Activated CD8-positive, alpha-beta memory T cell treated with anti-CD3 and anti-CD28 coated beads, Interleukin-2, amount 10 ng/mL, durations not matched to agents 7 days and 5 days (primary cell): Measurements from ENCODE around the gene TANC1. TPM values are rescaled to one million over a fixed set of nuclear protein-coding genes. Genes with fewer than 3 reads are reported as not detected.
A peak's percentile ranks its signal among the peaks of the same experiment; 100 is the strongest.

Experiments used
- ATAC-seq: fragments of 150-1000 bp; cut with Tn5 transposase; one replicate; pipeline ENCODE4 v1.10.0; 2021; ENCODE audit warnings: moderate library complexity
- CTCF ChIA-PET: fragments of 350-600 bp; sonication (Branson Sonifier 250); formaldehyde crosslinking; loops from one replicate; lab custom pipeline; 2021; ENCODE audit warnings: antibody characterized with exemption; lab: Charles Lee
- DNase-seq: peaks from one replicate; pipeline ENCODE4 v3.0.0-alpha.2; 2020
- H3K27ac Mint-ChIP-seq: one replicate; pipeline ENCODE4 v1.8.0; 2021; ENCODE audit warnings: mild to moderate bottlenecking, mixed read lengths
- H3K27me3 Mint-ChIP-seq: one replicate; pipeline ENCODE4 v1.8.0; 2021; ENCODE audit warnings: mixed read lengths
- H3K36me3 Mint-ChIP-seq: one replicate; pipeline ENCODE4 v1.8.0; 2021; ENCODE audit warnings: mild to moderate bottlenecking, mixed read lengths
- H3K4me1 Mint-ChIP-seq: one replicate; pipeline ENCODE4 v1.8.0; 2021; ENCODE audit warnings: mixed read lengths
- H3K4me3 Mint-ChIP-seq: one replicate; pipeline ENCODE4 v1.8.0; 2021; ENCODE audit warnings: mild to moderate bottlenecking, moderate library complexity, mixed read lengths
- H3K9me3 Mint-ChIP-seq: one replicate; pipeline ENCODE4 v1.8.0; 2022; ENCODE audit warnings: low read depth, mixed read lengths
- total RNA-seq, 2 experiments: library from RNA; stranded (reverse); gene quantifications; one replicate each; pipeline ENCODE4 v1.2.3, GENCODE V29; 2021

The TANC1 gene
- total RNA-seq, 2 experiments from 2014 or later = 0.16 to 0.20 TPM

DNA sequence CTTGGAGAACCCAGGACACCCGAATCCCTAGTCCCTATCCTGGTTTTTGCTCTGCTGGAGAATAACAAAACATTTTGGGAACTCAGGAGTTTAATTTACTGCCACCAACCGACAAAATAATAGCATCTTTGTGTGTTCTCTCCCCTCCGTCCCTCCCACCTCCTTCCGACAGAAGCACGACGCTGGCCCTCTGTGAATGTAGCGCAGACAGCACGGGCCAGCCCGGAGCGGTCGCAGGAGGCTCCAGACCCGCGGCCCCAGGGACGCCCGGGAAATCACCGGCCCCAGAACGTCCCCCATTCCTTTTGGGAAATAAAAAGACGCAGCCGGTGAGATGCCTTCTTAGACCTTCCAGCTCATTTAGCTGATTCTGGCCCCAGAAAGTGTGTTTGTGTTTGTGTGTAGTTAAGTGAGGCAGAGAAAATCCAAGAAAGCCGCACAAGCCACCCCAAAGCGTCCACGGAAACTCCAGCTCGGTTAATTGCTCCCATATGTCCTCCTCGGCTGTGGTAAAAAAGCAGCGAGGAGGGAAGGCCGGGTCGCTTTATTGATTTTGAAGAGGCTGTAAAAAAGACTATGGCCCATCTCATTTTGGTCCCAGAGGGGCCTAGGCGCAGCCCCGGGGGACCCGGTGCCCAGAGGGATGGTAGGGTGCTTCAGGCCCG lies 577 bp upstream of the TANC1 start:
- Mint-ChIP-seq H3K9me3 (no peaks in the 10 kb centered on the region), H3K36me3 (no peaks in the 10 kb centered on the region), H3K4me3 (no peak overlapping the region), H3K4me1 (peaks cover 16% of the 10 kb centered on the region), H3K27ac (no peak overlapping the region), H3K27me3 (peaks cover 74% of the 10 kb centered on the region)
- ATAC-seq (no peak), DNase-seq (no peak)
- CTCF ChIA-PET = interaction anchor here (1.1 kb wide), 1 partner anchor 10 kb away, joined by 3 read pairs; no protein-coding TSS in a partner anchor

DNA sequence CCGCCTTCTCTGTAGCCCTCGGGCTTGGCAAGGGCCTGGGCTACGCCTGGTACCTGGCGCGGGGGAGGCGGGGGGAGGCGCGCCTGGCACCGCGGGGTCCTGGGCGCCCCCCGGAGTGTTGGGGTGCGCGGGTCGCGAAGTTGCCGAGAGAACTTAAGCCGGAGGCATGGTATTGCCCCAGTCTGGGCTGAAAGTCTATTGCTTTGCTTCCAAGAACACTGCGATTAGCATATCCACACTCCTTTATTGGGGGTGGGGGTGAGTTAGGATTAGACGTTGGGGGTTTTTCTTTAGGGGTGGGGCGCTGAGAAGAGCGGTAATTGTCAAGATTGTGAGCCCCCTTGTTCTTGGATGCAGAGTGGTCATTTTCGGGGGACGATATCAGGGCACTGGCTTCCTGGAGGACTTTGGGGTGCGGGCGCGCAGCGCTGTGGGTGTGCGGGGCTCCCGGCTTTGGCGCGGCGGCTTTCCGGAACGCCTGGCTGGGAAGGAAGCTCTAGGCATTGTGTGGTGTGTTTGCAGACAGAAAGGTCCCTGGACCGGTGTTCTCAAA lies 798 bp downstream of the TANC1 start:
- DNase-seq (no peak), ATAC-seq (peak; percentile 13)
- CTCF ChIA-PET = no interaction called here
- no peak overlapping the region for H3K27ac Mint-ChIP-seq
- peak overlapping the region; percentile 57 for H3K4me3 Mint-ChIP-seq
- peaks cover 78% of the 10 kb centered on the region for H3K27me3 Mint-ChIP-seq
- no peaks in the 10 kb centered on the region for H3K9me3 Mint-ChIP-seq
- H3K4me1 Mint-ChIP-seq = peaks cover 16% of the 10 kb centered on the region
- H3K36me3 Mint-ChIP-seq = no peaks in the 10 kb centered on the region

DNA sequence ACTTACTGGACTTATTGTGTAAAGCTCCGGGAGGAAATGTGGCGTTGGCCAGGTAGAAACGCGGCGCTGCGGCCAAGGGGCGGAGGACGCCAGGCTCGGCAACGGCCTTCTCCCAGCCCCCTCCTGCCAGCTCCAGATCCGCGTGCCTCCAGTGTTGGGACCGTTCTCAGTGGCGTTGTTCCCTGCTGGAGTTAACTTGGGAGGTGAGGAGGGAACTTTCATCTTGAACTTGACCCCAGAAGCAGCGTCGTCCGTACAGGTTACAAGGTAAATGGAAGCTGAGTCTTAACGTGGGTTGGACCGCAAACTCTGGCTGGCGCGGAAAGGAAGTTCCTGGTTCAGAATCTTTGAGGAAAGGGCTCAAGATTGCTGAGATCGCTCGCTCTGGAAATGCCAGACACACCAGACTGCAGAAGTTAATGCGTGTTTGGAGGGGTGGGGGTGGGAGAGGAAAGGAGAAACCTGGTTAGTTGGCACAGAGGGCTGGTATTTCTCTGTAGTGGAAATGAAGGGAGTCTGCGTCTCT lies 1.3 kb downstream of the TANC1 start:
- Mint-ChIP-seq H3K4me3 (peak overlapping the region; percentile 57), H3K27me3 (peaks cover 74% of the 10 kb centered on the region), H3K36me3 (no peaks in the 10 kb centered on the region), H3K4me1 (peaks cover 16% of the 10 kb centered on the region), H3K27ac (no peak overlapping the region), H3K9me3 (no peaks in the 10 kb centered on the region)
- no peak for DNase-seq
- CTCF ChIA-PET = no interaction called here
- ATAC-seq = no peak

DNA sequence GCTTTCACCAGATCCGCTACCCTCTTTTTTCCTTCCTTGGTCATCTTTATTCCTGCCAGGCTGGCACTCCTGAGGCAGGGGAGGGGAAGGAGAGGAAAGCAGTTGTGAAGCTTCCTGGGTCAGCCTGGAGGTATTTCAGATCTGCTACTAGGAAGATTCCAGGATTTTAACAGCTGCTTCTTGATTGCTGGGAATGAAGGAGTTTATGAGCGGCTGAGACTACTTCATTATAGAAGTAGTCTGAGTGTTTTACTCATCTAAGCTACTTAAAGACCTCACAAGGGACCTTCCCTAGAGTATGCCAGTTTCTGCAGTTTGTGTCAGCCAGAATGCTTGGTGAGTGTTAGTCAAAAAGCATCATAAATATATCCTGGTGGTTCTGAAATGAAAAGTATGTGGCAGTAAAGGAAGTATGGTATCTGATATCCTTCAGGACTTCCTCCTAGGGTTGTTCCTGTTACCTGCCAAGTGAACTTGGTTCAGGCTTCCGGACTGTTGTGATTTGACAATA lies 1.9 kb downstream of the TANC1 start:
- Mint-ChIP-seq H3K9me3 (no peaks in the 10 kb centered on the region), H3K4me1 (peaks cover 16% of the 10 kb centered on the region), H3K36me3 (no peaks in the 10 kb centered on the region), H3K27ac (no peak overlapping the region), H3K27me3 (peaks cover 72% of the 10 kb centered on the region), H3K4me3 (peak overlapping the region; percentile 57)
- ATAC-seq (no peak), DNase-seq (no peak)
- CTCF ChIA-PET = no interaction called here

DNA sequence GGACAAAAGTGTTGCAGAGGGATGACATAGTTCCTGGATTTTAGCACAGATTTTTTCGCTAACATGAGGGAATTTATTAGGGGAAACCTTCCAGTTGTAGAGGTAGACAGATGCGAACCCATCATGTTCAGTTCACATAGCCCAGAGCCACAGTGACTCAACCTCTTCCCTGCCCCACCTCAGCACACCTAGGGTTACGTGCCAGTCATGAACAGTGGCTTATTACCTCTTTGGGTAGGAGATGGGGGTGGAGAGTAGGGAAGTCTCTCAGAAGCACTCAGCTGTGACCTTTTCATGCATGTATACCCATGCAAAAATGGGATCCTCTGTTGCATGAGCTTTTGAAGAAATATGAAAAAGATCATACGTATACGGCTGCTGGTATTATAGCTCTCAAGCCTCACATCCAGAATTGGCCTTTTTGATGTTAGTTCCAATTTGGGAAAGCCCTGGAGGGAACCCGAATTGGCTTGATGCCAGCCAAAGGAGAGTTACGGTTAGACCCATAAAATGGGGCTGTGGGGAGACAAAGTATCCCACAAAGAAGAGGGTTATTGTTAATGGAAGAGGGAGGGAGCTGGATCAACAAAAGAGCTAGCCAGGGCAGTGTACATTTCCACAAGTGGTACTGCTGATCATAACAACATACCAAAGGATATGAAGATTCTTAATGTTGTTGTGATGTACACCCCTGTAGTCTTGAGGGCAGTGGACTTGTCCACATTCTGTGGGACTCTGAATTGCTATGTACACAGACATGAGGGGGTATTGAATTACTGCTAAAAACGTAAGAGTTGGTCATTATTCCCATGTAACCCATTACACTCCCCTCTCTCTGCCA lies 4.9 kb downstream of the TANC1 start:
- peaks cover 49% of the 10 kb centered on the region for H3K27me3 Mint-ChIP-seq
- H3K9me3 Mint-ChIP-seq = no peaks in the 10 kb centered on the region
- H3K4me1 Mint-ChIP-seq = peaks cover 14% of the 10 kb centered on the region
- ATAC-seq (no peak), DNase-seq (no peak)
- H3K4me3 Mint-ChIP-seq = no peak overlapping the region
- CTCF ChIA-PET = no interaction called here
- H3K36me3 Mint-ChIP-seq = no peaks in the 10 kb centered on the region
- no peak overlapping the region for H3K27ac Mint-ChIP-seq

DNA sequence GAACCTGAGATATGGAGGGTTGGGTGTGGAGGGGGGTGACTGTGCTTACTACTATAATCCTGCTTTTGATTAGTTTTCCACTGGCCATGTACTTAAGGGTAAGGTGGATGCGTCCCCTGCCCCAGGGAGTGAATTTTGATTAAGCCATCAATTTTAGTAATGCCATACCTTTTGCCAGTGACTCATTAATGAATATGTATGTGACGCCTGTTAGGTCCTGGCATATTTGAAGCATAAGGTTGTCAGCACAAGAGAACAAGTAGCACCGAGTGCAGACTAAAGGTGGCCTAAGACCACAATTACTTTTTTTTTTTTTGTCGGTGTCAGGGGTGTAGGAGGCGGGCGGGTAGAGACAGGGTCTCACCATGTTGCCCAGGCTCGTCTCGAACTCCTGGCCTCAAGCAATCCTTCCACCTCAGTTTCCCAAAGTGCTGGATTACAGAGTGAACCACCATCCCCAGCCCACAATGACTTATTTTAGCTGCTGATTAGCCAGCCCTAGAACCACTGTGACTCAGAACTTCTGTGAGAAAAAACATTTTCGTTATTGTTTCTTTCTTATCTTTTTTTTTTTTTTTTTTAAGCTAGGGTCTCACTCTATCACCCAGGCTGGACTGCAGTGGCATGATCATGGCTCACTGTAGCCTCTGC lies 7.0 kb downstream of the TANC1 start:
- no peak overlapping the region for H3K4me3 Mint-ChIP-seq
- H3K4me1 Mint-ChIP-seq = peaks cover 1% of the 10 kb centered on the region
- DNase-seq (no peak), ATAC-seq (no peak)
- CTCF ChIA-PET = no interaction called here
- no peaks in the 10 kb centered on the region for H3K9me3 Mint-ChIP-seq
- H3K27ac Mint-ChIP-seq = no peak overlapping the region
- H3K27me3 Mint-ChIP-seq = peaks cover 44% of the 10 kb centered on the region
- no peaks in the 10 kb centered on the region for H3K36me3 Mint-ChIP-seq

DNA sequence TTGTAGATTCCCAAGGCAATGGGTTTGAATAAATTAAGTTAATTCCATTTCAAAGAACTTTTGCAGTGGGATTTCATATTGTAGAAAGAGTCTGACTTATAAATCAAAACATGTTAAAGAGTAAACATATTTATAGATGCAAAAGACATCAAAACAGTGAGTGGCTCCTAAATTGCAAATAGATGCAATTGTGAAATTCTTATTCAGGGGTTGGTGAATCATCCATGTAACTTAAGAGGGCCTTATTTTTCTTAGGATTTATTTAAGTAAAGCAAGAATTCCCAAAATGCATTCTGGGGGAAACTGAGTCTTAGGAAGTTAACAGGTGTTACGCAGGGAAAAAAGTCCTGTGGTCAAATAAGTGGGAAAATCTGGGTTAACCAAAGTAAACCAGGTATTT lies 11.3 kb downstream of the TANC1 start:
- Mint-ChIP-seq H3K9me3 (no peaks in the 10 kb centered on the region), H3K4me3 (no peak overlapping the region), H3K27me3 (peaks cover 19% of the 10 kb centered on the region), H3K27ac (no peak overlapping the region), H3K36me3 (no peaks in the 10 kb centered on the region), H3K4me1 (no peaks in the 10 kb centered on the region)
- CTCF ChIA-PET = no interaction called here
- DNase-seq = no peak
- no peak for ATAC-seq

DNA sequence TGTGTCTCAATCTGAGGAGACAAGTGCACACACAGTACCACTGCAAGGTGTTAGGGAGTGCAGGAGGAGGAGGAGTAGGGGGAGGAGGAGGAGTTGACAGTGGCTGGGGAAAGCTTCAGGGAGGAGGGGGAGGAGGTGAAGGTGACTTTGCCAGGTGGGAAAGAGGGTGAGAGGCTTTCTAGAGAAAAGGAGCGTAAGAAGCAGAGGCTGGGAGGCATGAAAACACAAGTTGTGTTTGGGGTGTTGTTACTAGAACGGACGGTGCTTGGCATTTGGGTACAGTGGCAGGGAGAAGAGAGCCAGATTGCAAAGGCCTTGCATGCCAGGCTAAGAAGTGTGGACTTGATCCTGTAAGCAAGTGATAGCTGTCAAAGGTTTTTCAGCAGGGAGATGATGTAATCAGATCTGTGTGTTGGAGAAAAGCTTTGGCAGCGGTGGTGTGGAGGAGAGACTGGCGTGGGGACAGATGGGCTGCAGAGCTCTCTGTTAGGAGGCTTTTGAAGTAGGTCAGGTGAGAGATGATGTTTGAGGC lies 16.2 kb downstream of the TANC1 start:
- no peaks in the 10 kb centered on the region for H3K36me3 Mint-ChIP-seq
- CTCF ChIA-PET = no interaction called here
- ATAC-seq (no peak), DNase-seq (no peak)
- H3K27ac Mint-ChIP-seq = no peak overlapping the region
- no peak overlapping the region for H3K4me3 Mint-ChIP-seq
- peaks cover 2% of the 10 kb centered on the region for H3K4me1 Mint-ChIP-seq
- H3K27me3 Mint-ChIP-seq = peaks cover 16% of the 10 kb centered on the region
- no peaks in the 10 kb centered on the region for H3K9me3 Mint-ChIP-seq

DNA sequence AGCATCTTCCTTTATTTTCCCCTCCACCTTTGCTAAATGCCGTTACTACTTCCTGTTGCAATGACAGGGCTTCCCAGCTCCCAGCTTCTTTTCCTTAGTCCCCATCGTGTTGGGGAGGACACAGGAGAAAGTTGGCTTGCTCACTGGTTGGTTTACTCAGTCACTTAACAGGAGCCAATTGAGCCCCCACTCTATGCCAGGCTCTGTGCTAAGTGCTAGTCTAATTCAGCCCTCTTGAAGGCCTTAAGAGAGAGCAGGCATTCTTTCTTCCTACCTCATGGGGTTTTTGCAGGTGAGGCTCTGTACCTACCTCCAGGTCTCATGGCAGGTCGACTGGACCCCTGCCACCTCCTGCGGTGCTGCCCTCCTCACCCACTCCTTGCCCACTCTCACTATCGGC lies 20.1 kb downstream of the TANC1 start:
- Mint-ChIP-seq H3K9me3 (no peaks in the 10 kb centered on the region), H3K27me3 (peaks cover 14% of the 10 kb centered on the region), H3K36me3 (no peaks in the 10 kb centered on the region), H3K27ac (no peak overlapping the region), H3K4me1 (peaks cover 2% of the 10 kb centered on the region), H3K4me3 (no peak overlapping the region)
- ATAC-seq (no peak), DNase-seq (no peak)
- CTCF ChIA-PET = no interaction called here

DNA sequence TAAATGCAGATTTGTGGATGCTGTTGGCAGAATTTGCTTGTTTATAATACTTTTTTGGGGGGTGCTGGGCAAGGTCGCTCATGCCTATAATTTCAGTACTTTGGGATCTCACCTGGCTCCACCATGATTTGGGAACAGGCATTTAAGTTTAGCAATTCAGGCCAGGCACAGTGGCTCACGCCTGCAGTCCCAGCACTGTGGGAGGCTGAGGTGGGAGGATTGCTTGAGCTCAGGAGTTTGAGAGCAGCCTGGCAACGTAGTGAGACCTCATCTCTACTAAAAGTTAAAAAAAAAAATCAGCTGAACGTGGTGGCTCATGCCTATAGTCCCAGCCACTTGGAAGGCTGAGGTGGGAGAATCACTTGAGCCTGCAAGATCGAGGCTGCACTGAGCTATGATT lies 20.7 kb downstream of the TANC1 start:
- no peak overlapping the region for H3K27ac Mint-ChIP-seq
- no peak for DNase-seq
- ATAC-seq = no peak
- H3K4me3 Mint-ChIP-seq = no peak overlapping the region
- peaks cover 2% of the 10 kb centered on the region for H3K4me1 Mint-ChIP-seq
- CTCF ChIA-PET = no interaction called here
- no peaks in the 10 kb centered on the region for H3K36me3 Mint-ChIP-seq
- no peaks in the 10 kb centered on the region for H3K9me3 Mint-ChIP-seq
- H3K27me3 Mint-ChIP-seq = peaks cover 14% of the 10 kb centered on the region

DNA sequence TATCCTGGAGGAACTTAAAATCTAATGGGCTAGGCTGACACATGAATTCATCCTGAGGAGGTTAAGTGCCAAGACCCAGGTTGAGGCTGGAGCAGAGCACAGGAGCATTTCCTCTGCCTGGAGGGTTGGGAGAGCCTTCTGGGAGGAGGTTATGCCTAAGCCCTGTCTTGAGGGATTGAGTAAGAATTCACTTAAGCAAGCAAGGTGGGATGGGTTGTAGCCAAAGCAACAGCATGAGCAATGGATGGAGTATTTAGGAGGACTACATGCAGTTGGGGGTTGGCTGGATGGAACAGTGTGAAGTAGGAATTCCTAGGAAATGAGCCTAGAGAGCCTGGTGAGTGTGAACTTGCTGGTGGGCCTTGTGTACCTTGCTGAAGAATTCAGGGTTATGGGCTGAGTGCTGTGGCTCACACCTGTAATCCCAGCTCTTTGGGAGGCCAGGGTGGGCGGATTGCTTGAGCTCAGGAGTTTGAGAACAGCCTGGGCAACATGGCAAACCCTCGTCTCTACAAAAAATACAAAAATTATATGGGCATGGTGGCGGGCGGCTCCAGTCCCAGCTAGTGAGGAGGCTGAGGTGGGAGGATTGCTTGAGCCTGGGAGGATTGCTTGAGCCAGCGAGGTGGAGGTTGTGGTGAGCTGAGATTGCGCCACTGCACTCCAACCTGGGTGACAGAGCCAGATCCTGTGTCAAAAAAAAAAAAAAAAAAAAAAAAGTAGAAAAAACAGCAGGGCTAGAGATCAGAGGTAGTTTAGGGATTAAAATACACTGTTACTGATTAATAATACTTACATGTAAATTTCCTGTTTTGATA lies 22.2 kb downstream of the TANC1 start:
- no peak overlapping the region for H3K4me3 Mint-ChIP-seq
- no peaks in the 10 kb centered on the region for H3K9me3 Mint-ChIP-seq
- CTCF ChIA-PET = no interaction called here
- H3K27ac Mint-ChIP-seq = no peak overlapping the region
- ATAC-seq (no peak), DNase-seq (no peak)
- H3K36me3 Mint-ChIP-seq = no peaks in the 10 kb centered on the region
- H3K4me1 Mint-ChIP-seq = peaks cover 2% of the 10 kb centered on the region
- H3K27me3 Mint-ChIP-seq = peaks cover 11% of the 10 kb centered on the region

DNA sequence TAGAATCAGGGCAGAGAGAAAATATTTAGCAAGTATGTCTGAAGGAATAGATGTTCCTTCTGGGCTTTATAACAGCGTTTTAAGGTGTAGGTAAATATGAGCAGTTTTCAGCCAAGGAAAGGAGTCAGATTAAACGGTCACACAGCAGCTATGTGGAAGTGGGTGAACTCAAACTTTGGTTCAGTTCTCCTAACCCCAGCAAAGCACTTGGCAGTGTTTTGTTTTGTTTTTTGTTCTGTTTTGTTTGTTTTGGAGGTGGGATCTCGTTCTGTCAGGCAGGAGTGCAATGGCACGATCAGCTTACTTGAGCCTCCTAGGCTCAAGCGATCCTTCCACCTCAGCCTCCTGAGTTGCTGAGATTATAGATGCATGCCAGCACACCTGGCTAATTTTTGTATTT lies 24.6 kb downstream of the TANC1 start:
- H3K4me1 Mint-ChIP-seq = no peaks in the 10 kb centered on the region
- no peak overlapping the region for H3K27ac Mint-ChIP-seq
- H3K4me3 Mint-ChIP-seq = no peak overlapping the region
- no peaks in the 10 kb centered on the region for H3K9me3 Mint-ChIP-seq
- no peaks in the 10 kb centered on the region for H3K36me3 Mint-ChIP-seq
- DNase-seq = no peak
- ATAC-seq = no peak
- CTCF ChIA-PET = no interaction called here
- peaks cover 6% of the 10 kb centered on the region for H3K27me3 Mint-ChIP-seq
